Inferior parietal cortex (tissue), 1 donor: ENCODE results near the gene RUNDC1.
"Not testable (repeated sequence)": the region's sequence is repeated elsewhere in the genome, so short reads cannot be mapped to it uniquely, and the experiment has no call there.

Experiments used
- DNase-seq: peaks from one replicate; pipeline ENCODE4 v3.0.0-alpha.2; 2016; ENCODE audit errors: extremely low spot score

The RUNDC1 gene

GRCh38 chr17:42980274-42980765 lies at the start of gene RUNDC1:
RUNDC1 (plus strand) TSS chr17:42980565; CDS start chr17:42980577, 12 bp downstream.
- peak; percentile 85 for DNase-seq

GRCh38 chr17:42937712-42938596 lies 42.4 kb upstream of the RUNDC1 start:
- peak; percentile 49 for DNase-seq

- DNase-seq = no peak
Observed at GRCh38 chr17:42944211-42944610, 36.2 kb upstream of the RUNDC1 start.

GRCh38 chr17:42946812-42947211 lies 33.6 kb upstream of the RUNDC1 start:
- DNase-seq = no peak

GRCh38 chr17:42950044-42950783 lies 30.2 kb upstream of the RUNDC1 start:
- no peak for DNase-seq

- DNase-seq = no peak
Observed at GRCh38 chr17:42953669-42954068, 26.7 kb upstream of the RUNDC1 start.

GRCh38 chr17:42964161-42964932 lies 16.0 kb upstream of the RUNDC1 start, which contains the start of gene AARSD1:
AARSD1 (minus strand) TSS chr17:42964454; CDS start chr17:42964440, 14 bp downstream.
- peak; percentile 96 for DNase-seq

GRCh38 chr17:42967925-42968324 lies 12.4 kb upstream of the RUNDC1 start:
- no peak for DNase-seq

- no peak for DNase-seq
Observed at GRCh38 chr17:42969001-42969581, 11.3 kb upstream of the RUNDC1 start.

- no peak for DNase-seq
Observed at GRCh38 chr17:42971589-42971988, 8.8 kb upstream of the RUNDC1 start.

GRCh38 chr17:42973323-42973722 lies 7.0 kb upstream of the RUNDC1 start:
- not testable (repeated sequence) for DNase-seq

- no peak for DNase-seq
Observed at GRCh38 chr17:42975265-42975664, 5.1 kb upstream of the RUNDC1 start.

- not testable (repeated sequence) for DNase-seq
Observed at GRCh38 chr17:42975701-42976100, 4.7 kb upstream of the RUNDC1 start.

- DNase-seq = no peak
Observed at GRCh38 chr17:42979511-42980273, 673 bp upstream of the RUNDC1 start, which contains the start of gene PTGES3L. PTGES3L (minus strand) TSS chr17:42980080; CDS start chr17:42980053, 27 bp downstream.

GRCh38 chr17:42980766-42981397 lies 517 bp downstream of the RUNDC1 start:
- no peak for DNase-seq

- DNase-seq = no peak
Observed at GRCh38 chr17:42982266-42982665, 1.9 kb downstream of the RUNDC1 start.

- no peak for DNase-seq
Observed at GRCh38 chr17:42985225-42985624, 4.9 kb downstream of the RUNDC1 start.

GRCh38 chr17:42989141-42989540 lies 8.8 kb downstream of the RUNDC1 start:
- peak; percentile 30 for DNase-seq

GRCh38 chr17:42989726-42990652 lies 9.6 kb downstream of the RUNDC1 start:
- no peak for DNase-seq
